Hepatocyte (in vitro differentiated cells): ENCODE data around the gene CACYBP.

ENCODE experiments used
- EZH2 ChIP-seq: fragments of 200-600 bp; sonication (generic); IDR thresholded peaks from 2 replicates; pipeline ENCODE4 v1.6.1; 2016; ENCODE audit warnings: antibody characterized with exemption, mild to moderate bottlenecking, borderline replicate concordance
- EZH2phosphoT487 ChIP-seq: fragments of 200-600 bp; sonication (generic); IDR thresholded peaks from one replicate; pipeline ENCODE4 v1.6.1; 2018; ENCODE audit warnings: antibody characterized with exemption, mild to moderate bottlenecking, low read depth, moderate library complexity; ENCODE audit not compliant: unreplicated experiment, severe bottlenecking
- TF ChIP-seq, protein P1 (sequence below): fragments of 200-600 bp; sonication (generic); IDR thresholded peaks from 2 replicates; pipeline ENCODE4 v1.5.1; 2016; ENCODE audit warnings: antibody characterized with exemption, mild to moderate bottlenecking; ENCODE audit not compliant: poor library complexity

DNA sequence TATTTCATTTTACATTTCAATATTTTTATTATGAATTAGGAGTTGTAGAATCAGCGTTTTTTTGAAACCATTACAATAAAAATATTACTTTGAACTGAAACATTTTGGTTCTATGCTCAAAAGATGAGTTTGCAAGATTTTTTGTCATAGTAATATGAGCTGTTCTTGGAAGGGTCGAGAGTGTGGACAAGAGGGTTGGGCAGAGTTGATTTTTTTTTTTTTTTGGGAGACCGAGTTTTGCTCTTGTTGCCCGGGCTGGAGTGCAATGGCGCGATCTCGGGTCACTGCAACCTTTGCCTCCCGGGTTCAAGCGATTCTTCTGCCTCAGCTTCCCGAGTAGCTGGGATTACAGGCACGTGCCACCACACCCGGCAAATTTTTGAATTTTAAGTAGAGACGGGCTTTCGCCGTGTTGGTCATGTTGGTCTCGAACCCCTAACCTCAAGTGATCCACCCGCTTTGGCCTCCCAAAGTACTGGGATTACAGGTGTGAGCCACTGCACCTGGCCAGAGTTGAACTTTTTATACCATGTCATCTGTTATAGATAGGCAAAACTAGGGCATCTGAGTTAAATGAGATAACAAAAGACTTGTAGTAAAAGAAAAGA is 3.3 kb downstream of the CACYBP start:
- TF ChIP-seq, protein P1, sequence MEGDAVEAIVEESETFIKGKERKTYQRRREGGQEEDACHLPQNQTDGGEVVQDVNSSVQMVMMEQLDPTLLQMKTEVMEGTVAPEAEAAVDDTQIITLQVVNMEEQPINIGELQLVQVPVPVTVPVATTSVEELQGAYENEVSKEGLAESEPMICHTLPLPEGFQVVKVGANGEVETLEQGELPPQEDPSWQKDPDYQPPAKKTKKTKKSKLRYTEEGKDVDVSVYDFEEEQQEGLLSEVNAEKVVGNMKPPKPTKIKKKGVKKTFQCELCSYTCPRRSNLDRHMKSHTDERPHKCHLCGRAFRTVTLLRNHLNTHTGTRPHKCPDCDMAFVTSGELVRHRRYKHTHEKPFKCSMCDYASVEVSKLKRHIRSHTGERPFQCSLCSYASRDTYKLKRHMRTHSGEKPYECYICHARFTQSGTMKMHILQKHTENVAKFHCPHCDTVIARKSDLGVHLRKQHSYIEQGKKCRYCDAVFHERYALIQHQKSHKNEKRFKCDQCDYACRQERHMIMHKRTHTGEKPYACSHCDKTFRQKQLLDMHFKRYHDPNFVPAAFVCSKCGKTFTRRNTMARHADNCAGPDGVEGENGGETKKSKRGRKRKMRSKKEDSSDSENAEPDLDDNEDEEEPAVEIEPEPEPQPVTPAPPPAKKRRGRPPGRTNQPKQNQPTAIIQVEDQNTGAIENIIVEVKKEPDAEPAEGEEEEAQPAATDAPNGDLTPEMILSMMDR: no peak
- TF ChIP-seq EZH2 (no peak), EZH2phosphoT487 (no peak)
